ENCODE results near the gene PDE3B.
"Not testable (repeated sequence)": the region's sequence is repeated elsewhere in the genome, so short reads cannot be mapped to it uniquely, and the experiment has no call there.

PDE3B gene

GRCh38 chr11:14687456-14687855, 43.9 kb downstream of the PDE3B start:
- TF ChIP-seq ZFX (IDR thresholded peaks at IDR 0.05) (no peak), CTCF (conservative IDR thresholded peaks at IDR 0.05) (no peak)

DNA sequence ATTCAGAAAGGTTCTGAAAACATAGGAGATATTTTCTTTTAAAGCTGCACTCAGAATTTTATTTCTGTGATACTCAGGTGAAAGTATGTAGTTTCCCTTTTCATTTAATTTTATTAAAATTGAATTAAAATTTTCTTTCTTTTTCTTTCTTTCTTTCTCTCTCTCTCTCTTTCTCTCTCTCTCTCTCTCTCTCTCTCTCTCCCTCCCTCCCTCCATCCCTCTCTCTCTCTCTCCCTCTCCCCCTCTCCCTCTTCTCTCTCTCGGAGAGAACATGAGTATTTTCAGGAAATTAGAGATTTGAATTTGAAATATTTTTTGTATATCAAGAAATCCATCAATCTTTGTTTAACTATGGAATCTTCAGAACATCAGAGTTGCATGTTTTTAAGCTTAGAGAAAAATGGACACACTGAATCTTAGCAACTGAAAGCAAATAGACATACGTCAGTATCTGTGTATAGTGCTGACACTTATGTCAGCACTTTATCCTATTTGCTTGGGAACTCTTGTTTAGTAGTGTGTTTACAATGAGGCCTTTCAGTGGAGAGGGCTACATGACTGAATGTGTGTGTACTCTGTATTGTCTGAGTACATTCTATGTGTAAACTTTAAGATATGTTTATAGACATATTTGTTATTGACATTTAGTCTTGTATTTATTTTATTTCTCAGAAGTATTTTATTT, 44.5 kb downstream of the PDE3B start:
- TF ChIP-seq CTCF (conservative IDR thresholded peaks at IDR 0.05) (no peak), ZFX (IDR thresholded peaks at IDR 0.05) (no peak)
- no peak overlapping the region for H3K27ac ChIP-seq

More at GRCh38 chr11:14687456-14687855, 43.9 kb downstream of the PDE3B start:
- no peak overlapping the region for H3K27ac ChIP-seq

DNA sequence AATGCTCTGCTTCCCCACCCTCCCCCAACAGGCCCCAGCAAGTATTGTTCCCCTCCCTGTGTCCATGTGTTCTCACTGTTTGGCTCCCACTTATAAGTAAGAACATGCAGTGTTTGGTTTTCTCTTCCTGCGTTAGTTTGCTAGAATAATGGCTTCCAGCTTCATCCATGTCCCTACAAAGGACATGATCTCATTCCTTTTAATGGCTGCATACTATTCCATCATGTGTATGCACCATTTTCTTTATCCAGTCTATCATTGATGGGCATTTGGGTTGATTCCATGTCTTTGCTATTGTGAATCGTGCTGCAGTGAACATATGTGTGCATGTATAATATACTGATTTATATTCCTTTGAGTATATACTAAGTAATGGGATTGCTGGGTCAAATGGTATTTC, 52.1 kb downstream of the PDE3B start:
- not testable (repeated sequence) for H3K27ac ChIP-seq

GRCh38 chr11:14698771-14699170, 55.2 kb downstream of the PDE3B start:
- TF ChIP-seq CTCF (conservative IDR thresholded peaks at IDR 0.05) (no peak), ZFX (IDR thresholded peaks at IDR 0.05) (no peak)

GRCh38 chr11:14700593-14700992, 57.0 kb downstream of the PDE3B start:
- no peak for TF ChIP-seq CTCF (conservative IDR thresholded peaks at IDR 0.05)
- TF ChIP-seq ZFX (IDR thresholded peaks at IDR 0.05): no peak
- no peak overlapping the region for H3K27ac ChIP-seq

More at GRCh38 chr11:14698771-14699170, 55.2 kb downstream of the PDE3B start:
- H3K27ac ChIP-seq: no peak overlapping the region

- TF ChIP-seq CTCF (conservative IDR thresholded peaks at IDR 0.05) (no peak), ZFX (IDR thresholded peaks at IDR 0.05) (no peak)
- no peak overlapping the region for H3K27ac ChIP-seq
Measured at GRCh38 chr11:14702760-14703159, 59.2 kb downstream of the PDE3B start.

DNA sequence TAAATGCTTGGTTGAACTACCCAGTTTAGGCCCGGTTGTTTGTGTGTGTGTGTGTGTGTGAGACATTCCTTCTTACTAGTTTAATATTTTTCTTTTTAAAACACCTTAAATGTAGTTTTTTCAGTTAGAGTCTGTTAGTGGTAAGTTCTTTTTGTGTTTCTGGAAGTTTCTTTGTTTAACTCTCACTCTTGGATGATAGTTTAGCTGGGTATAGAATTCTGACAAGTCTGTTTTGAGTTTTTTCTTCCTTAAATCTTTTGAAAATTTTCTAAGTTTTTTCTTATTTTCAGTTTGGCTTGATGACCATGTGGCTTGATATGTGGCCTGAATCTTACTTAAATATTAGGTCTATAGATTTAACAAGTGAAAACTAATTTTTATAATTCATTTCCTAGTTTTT, 60.1 kb downstream of the PDE3B start:
- no peak overlapping the region for H3K27ac ChIP-seq
- TF ChIP-seq ZFX (IDR thresholded peaks at IDR 0.05) (no peak), CTCF (conservative IDR thresholded peaks at IDR 0.05) (no peak)

GRCh38 chr11:14705067-14705466, 61.5 kb downstream of the PDE3B start:
- no peak overlapping the region for H3K27ac ChIP-seq
- TF ChIP-seq ZFX (IDR thresholded peaks at IDR 0.05): no peak
- no peak for TF ChIP-seq CTCF (conservative IDR thresholded peaks at IDR 0.05)
